Measurements from ENCODE around the gene HELT.
"Not testable (repeated sequence)": the region's sequence is repeated elsewhere in the genome, so short reads cannot be mapped to it uniquely, and the experiment has no call there.

HELT gene

DNA sequence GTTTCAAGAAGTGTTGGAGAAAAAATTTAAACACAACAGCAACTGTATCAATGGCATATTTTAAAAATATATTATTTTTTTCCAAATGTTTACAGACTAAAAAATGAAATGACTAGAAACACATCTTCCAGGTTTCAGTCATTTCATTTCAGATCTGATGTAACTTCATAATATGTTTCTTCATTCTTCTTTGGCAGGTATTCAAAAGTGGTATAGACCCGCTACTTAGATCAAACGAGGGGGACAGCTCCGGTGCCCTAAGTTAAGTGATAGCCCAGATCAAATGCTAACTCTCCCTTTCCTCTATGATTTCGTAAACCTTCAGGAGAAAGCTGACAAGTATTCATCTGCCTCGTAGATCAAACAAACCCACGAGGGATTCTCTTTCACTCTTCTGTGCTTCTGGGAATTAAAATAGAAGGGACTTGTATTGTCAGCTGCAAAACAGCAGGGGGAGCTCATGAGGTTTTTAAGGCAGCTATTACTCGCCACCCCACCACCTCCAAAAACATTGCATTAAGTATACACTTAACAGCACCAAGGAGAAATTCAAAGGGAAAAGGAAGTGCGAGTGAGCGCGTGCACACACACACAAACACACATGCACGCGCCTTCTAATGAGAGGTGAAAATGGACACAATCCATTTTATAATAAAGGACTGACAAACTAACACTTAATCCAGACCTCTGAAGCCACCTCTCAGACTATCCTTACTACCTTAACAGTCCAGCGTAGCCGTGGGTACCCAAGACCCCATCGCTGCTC lies 21.4 kb downstream of the HELT start:
- peak; percentile 14 for DNase-seq

DNA sequence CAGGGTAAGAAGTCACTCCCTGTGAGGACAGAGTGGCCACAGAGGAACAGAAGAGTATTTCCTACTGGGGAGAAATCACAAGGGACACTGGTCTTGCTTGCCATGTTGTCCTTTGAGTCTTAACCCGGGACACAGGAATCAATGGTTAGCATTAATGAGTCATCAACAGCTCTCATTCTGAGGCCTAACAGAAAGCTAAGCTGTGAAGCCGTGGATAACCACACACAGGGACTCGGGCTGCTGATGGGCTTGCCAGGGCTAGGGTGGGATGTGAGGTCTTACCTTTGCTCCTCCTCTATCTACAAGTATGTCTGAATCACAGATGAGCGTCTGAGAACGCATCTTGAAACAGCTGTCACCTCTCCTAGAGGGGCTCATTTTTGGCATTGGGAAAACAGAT lies 22.2 kb downstream of the HELT start:
- no peak for DNase-seq

DNA sequence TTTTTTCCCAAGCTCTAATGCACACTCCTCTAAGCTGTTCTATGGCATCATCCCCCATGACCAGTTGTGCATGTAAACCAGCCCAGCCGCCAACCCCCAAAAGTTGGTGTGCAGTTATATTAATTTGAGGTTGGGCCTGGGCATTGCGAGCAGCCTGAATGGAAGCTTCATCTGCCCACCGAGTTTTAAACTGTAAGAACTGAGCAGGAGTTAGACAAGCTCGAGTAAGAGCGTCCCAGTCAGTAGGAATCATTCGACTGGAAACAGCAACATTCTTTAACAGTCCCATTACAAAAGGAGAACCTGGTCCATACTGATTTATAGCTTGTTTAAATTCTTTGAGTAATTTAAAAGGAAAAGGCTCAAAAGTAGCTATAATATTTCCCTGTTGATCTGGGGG lies 32.0 kb downstream of the HELT start:
- not testable (repeated sequence) for DNase-seq

DNA sequence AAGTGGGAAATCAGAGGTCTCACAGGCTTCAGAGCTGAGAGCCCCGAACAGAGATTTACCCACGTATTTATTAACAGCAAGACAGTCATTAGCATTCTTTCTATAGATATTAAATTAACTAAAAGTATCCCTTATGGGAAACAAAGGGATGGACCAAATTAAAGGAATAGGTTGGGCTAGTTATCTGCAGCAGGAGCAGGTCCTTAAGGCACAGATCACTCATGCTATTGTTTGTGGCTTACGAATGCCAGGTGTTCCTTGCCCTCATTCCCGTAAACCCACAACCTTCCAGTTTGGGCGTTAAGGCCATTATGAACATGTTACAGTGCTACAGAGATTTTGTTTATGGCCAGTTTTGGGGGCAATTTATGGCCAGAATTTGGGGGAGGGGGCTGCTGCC lies 33.0 kb downstream of the HELT start:
- not testable (repeated sequence) for DNase-seq

DNA sequence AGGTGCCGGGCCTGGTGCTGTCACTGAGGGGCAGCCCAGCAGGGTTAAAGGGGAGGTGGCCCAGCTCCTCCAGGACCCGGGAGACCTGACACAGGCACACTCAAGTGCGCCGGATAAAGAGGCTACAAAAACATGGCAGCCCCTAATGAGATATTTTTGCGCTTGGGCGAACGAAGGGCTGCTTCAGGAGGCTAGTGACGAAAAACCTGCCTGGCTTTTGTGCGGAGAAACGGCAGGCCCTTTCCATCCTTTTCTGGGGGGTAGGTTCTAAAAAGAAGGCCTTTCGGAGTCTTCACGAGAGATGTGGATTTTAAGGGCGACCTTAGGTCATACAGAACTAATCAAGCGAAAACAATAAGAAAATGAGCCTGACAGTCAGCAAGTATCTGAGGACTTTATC lies 35.5 kb downstream of the HELT start:
- no peak for DNase-seq

DNA sequence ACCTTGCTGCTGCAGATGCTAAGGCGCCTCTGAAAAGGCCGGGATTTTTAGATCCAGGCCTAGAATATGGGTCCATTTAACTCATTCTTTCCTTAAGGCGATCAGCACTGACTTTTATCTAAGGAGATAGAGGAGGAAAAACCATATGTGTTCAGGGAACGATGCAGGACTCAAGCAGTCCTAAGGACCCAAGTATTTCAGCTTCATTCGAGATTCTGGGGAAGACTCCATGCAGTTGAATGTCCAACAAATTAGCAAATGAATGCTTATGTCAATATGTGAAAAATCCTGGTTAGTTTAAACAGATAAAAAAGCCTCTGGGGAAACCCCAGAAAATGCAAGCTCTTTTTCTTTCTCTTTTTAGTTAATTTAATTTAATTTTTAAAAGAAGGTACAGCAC lies 36.0 kb downstream of the HELT start:
- DNase-seq = no peak

DNA sequence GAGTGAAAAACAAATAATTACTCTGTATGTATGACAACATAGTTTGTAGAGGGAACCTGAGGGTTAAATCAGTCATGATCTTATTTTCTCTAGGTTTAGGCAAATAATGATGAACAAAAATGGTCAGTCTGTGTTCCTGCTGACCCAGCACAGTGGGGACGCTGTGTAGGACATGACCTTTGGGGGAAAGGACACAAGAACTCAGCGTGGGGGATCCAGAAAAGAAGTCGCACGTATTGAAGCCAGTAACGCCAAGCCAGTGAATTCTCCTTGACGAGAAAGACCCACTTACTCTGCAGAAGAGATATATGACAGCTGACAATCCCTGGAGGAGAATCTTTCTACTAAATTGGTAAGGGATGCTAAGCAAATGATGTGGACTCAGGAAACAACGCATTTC lies 36.6 kb downstream of the HELT start:
- no peak for DNase-seq

DNA sequence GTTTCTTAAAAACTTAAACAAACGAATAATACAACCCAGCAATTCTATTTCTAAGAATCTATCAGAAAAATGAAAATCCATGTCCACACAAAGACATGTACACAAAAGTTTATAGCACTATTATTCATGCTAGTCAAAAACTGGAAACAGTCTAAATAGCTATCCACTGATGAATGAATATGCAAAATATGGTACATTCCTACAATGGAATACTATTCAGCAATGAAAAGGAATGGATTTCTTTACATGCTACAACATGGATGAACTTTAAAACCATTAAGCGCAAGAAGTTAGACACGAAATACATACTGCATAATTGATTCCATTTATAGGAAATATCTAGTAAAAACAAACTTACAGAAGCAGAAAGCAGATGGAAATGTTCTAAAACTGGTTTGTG lies 43.3 kb downstream of the HELT start:
- DNase-seq = no peak

DNA sequence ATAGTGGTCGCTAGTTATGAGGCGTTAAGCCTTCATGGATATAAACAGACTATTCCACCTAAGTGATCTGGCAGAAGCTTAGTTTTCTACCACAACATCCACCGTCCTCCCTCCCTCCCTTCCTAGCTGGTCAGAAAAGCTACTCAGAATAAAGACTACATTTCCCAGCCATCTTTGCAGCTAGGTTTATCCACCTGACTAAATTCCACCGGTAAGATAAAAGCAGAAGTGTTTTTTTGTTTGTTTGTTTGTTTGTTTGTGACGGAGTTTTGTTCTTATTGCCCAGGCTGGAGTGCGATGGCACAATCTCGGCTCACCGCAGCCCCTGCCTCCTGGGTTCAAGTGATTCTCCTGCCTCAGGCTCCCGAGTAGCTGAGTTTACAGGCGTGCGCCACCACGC lies 44.3 kb downstream of the HELT start:
- DNase-seq = no peak

DNA sequence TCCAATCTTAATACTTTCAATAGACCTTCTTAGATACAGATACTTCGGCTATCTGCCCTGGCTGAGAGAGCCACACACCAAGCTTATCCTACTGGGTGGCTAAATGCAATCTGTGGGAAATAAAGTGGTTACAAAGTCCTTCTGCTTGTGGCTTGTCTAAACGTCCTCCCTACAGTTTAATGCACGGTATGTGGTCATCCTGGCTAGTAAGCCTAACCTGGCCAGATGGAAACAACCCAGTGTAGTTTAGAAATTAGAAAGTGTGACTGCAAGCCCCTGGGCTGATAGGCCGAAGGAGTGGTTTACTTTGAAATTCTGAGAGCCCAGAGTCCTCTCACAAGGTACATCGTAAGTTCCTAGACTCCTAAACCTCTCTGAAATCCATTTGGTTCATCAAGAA lies 47.9 kb downstream of the HELT start:
- no peak for DNase-seq

DNA sequence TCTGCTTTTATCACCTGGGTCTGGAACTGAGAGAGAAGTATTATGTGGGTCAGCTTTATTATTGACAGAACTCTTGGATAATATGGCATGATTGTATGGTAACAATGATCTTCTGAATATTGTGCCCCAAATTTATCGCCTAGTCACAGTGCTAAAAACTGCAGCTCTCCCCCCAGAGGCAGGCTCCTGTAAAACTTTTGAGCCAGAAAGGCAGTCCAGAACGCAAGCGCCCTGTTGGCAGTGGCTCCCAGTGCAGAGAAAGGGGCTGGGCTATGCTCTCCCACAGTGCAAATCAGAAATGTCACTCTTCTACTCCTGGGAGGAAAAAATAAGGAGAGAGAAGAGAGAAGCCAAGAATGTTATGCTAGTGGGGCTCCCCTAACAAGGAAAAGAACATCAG lies 50.5 kb downstream of the HELT start:
- no peak for DNase-seq

Measured in effector CD8-positive, alpha-beta T cell (primary cell).